GM21786 (cell line): Measurements from ENCODE around the gene ETFB.

Experiments
- ATAC-seq: cut with Tn5 transposase; IDR thresholded peaks from one replicate; pipeline ENCODE4 v1.9.1; 2021; ENCODE audit not compliant: unreplicated experiment

The ETFB gene

DNA sequence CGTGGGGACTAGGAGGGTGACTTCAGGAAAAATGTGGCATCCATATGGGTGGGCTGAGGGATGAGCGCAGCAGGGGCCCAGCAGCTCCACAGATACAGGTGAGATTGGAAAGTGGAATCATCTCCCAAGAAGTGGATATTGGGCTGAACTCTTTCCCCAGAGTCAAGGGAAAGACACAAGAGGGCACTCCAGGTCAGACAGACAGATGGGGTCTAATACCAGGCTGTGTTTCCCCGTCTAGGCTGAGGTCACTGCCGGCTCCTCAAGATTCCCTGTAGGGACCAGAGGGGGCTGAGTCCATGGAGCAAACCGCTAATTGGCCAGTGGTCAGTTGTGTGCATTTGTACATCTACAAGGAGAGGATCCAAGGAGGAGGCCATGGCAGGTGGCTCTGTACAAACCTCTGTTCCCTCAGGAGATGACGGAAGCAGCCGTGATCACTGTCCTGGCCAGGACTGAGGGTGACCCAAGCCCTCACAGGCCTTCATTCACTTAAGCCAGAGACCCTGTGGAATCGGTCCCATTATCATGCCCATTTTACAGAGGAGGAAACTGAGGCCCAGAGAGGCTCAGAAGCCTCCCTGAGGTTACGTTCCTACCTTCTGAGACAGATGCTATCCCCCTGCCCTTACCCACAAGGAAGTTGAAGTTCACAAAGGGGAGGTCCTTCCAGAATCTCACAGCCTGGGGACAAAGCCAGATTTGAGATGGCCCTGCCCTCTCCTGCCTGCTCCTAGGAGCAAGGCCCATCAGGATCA is 69.7 kb downstream of the ETFB start:
- no peak for ATAC-seq

DNA sequence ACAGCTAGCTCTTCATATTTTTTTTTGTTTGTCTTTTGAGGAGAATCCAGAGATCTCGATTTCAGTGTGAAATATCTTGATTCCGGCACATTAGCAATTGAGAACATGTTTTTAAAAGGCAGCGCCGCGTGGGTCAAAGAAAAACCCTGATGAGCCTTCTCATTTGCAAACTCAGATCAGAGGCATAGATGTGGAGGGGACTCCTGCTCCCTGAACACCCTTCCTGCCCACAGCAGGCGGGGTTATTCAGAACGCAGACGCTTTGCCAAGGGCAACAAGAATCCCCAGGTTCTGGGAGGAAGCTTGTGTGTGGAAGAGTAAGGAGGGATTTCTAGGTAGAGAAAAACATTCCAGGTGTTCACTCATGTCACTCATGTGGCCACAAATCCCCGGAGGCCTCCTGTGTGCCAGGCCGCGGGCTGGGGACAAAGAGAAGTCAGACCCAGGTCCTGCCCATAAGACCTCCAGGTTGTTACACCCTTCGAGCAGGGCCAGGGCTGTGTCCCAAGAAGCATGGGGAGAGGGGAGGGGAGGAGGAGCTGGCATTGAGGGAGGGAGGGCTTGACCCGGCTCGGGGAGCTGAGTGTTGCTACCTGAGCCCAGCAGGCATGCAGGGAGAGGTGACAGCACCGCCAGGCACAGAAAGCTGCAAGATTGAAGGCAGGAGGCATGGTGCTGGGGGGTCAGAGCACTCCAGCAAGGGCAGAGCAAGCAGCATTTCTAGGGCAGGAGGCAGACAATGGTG is 70.6 kb downstream of the ETFB start:
- no peak for ATAC-seq
